HG03159 (cell line): ENCODE data around the gene WBP1L.
"Not testable (repeated sequence)": the region's sequence is repeated elsewhere in the genome, so short reads cannot be mapped to it uniquely, and the experiment has no call there.

Source experiments
- ATAC-seq: cut with Tn5 transposase; IDR thresholded peaks from one replicate; pipeline ENCODE4 v1.9.1; 2021; ENCODE audit warnings: mild to moderate bottlenecking, moderate library complexity; ENCODE audit not compliant: unreplicated experiment

WBP1L gene

GRCh38 chr10:102802920-102803534 is 59.3 kb downstream of the WBP1L start:
- no peak for ATAC-seq

- no peak for ATAC-seq
Observed at GRCh38 chr10:102804382-102805055, 60.8 kb downstream of the WBP1L start.

DNA sequence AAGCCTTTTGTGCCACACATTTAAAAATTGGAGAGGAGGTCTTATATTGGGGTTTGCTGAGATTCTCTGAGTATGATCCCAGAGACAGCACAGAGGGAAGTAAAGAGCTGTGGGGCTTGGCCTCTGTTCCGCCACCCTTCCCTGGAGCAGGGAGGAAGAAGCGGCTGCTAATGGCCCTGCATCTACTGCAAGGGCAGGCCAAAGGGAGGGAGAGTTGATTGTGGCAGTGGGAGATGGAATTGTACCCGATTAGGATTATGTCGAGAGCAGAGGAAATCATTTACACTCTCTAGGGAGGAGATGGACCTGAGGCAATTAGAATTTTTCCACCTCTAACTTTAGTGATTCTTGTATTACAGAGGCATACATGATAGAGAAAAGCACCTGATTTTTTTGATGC is 64.6 kb downstream of the WBP1L start:
- no peak for ATAC-seq

DNA sequence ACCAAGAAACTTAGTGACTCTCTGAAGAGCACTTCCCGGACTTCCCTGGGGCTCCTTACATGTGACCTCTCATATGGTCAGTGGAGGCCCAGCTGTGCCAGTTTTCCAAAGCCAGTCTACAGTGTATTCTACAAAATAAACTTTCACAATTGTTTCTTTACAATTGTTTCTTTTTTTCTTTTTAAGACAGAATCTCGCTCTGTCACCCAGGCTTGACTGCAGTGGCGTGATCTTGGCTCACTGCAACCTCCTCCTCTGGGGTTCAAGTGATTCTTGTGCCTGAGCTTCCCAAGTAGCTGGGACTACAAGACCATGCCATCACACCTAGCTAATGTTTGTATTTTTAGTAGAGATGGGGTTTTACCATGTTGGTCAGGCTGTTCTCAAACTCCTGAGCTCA is 67.6 kb downstream of the WBP1L start:
- no peak for ATAC-seq

DNA sequence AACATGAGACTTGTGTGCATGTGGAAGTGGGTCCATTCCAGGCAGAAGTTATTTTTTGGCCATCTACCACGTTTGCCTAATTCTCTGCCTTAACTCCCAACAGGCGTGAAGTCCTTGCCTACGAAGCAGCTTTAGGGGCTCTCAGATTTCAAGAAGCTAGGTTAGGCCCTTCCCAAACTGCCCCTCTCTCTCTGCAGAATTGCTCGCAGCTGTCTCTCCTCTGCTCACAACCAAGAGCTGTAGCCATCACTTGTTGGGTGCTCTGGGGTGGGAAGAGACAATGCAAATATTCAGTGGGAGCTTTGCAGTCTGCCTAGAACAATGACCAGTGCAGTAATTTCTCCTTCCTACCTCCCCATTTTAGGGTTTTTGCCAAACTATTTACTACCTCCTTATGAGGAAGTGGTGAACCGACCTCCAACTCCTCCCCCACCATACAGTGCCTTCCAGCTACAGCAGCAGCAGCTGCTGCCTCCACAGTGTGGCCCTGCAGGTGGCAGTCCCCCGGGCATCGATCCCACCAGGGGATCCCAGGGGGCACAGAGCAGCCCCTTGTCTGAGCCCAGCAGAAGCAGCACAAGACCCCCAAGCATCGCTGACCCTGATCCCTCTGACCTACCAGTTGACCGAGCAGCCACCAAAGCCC is 68.6 kb downstream of the WBP1L start:
- no peak for ATAC-seq

- ATAC-seq, result no peak
Observed at GRCh38 chr10:102813017-102813541, 69.3 kb downstream of the WBP1L start.

GRCh38 chr10:102813734-102814452 is 70.1 kb downstream of the WBP1L start:
- no peak for ATAC-seq

DNA sequence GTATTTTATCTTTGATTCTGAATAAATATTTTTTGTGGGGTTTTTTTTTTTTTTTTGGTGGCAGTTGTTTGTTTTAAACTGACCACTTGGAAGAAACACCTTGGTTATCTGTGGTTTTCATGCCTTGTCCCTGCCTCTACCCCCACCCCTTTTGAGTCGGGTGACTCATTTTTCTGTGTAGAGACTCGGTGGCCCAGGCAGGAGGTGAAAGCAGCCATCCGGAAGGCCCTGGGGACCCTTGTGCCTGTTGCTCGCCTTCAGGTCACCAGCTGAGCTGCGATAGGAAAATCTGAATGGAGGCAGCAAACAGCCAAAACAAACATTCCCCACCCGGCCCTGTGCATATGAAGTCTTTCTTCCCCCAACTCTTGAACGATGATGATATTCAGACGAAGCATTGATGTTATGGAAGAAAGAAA is 70.7 kb downstream of the WBP1L start:
- ATAC-seq, result no peak

DNA sequence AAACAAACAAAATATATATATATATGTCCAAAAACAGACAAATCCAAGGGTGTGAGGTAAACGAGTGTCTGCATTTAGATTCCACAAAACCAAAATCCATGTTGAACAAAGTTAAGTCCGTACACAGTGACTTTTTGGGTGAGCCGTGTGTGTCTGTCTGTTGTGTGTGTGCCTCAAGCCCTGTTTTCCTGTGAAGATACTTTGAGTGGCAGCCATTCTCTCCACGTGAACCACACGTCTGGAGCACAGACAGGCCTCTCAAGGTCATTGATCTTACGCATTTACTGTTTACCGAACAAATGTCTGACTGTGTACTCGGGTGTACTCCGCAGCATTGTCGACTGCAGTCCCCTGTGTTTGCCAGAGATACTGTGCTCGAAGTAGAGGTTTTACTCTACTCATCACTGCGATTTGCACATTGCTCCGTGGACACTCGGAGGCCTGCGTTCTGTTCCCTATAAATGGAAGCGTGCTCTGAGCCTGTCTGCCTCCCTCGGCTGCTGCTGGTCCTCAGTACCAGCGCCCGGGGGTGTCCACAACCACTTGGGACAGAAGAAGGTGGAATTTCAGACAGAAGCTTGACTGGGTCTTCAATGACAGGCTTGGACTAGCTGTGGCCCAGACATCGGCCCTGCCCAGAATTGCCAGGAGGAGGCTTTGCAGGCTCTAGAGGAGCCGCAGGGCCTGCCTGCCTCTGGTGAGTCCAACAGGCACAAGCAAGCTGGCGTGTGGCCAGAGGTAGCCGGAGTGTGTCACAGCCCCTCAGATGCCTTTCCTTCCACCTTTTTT is 71.3 kb downstream of the WBP1L start:
- ATAC-seq, result no peak

DNA sequence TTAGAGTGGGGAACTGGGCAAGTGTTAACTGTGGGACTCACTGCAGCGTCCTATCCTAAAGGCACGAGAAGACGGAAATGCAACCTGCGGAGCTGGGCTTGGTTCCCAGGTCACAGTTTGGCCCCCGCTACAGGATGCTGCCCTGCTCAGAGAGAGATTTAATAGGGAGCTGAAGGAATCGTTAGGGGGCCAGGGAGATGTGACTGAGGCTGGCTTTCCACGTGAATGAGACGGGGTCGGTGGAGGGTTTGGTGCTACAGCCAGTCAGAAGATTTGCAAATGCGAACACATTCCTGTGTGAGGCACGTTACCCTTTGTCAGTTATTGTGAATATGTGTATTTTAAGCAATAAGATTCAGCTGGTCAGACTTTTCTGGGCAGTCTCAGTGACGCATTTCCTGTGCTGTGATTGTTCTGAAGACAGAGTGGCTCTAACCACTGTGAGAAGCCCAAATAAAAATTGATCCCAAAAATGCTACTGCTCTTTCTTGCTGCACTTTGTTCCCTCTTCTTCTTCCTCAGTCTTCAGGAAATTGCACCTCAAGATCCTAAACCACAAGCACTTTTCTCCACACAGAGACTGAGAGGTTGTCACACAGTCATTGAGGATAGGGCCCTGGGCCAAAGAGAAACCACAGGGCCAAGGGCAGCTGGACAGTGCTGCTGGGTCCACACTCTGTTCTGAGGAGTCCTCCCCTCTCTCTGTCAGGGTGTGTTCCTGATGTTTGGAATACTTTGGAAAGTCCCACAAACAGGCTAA is 72.2 kb downstream of the WBP1L start:
- ATAC-seq, result no peak

GRCh38 chr10:102817175-102817574 is 73.4 kb downstream of the WBP1L start:
- ATAC-seq, result no peak

DNA sequence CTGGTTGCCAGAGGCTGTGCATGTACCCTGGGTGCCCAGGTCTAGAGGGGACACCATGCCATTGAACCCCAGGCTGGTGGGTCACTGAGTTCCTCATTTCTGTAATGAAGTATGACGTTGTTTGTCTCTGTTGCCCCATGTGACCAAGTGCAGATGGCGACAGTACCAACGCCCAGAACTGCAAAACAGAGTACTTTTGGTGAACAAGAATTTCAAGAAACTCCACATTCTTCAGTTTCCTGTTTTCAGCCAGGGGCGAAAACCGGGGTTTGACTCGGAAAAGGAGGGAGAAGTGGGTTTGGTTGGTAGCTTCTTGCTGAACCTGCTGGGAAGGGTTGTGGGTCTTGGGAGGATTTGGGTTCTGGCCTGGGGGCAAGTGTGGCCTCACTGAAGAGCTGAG is 75.3 kb downstream of the WBP1L start:
- no peak for ATAC-seq

- ATAC-seq, result not testable (repeated sequence)
Observed at GRCh38 chr10:102820008-102820407, 76.3 kb downstream of the WBP1L start.

DNA sequence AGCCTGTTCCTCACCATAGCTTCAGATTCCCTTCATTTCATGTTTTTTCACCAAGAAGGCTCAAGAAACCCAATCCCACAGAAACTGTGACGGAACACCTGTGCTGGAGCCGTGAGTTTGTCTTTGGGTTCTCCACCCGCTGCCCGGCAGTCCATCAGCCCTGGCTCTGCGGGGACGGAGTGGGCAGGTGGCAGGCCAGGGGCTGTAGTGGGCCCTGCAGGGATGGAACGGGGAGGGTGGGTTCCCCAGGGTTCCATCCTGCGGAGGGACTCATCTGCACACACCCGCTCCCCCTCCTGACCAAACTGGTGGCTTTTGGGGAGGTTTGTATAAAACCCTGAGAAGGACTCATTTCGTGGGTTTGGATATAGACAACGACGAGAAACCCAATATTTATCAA is 78.5 kb downstream of the WBP1L start:
- ATAC-seq, result no peak

GRCh38 chr10:102824664-102825063 is 80.9 kb downstream of the WBP1L start:
- ATAC-seq, result no peak

GRCh38 chr10:102826148-102826796 is 82.5 kb downstream of the WBP1L start:
- ATAC-seq, result no peak

DNA sequence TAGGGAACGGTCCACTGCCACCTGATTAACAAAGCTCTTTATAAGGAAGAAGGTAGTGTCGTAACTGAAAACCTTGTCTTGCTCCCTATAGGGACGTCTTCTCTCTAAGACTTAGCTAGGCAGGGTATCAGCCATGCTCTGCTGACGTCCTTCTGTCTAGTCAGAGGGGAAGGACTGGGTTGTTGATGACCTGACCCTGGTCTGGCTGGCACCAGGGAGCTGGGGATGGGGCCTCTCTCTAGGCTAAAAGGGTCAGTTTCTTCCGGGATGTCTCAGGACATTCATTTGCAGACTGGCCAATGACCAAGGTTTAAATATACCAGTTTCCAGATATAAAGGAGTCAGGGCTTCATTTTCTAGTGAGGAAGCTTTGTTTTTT is 83.8 kb downstream of the WBP1L start:
- no peak for ATAC-seq

- ATAC-seq, result no peak
Observed at GRCh38 chr10:102831322-102832071, 87.7 kb downstream of the WBP1L start.

DNA sequence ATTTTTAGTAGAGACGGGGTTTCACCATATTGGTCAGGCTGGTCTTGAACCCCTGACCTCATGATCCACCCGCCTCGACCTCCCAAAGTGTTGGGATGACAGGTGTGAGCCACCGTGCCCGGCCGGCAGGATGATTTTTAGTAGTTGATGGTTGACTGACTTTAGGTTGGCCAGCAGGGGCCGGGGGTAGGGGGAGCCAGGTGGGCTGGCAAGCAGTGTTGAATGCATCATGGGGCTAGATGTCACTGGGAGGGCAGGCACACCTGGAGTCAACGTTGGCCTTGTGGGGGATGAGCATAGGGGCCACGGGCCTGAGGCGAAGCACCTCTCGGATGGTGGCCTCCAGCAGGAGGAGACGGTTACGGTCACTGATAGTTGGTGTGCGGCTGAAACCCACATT is 88.5 kb downstream of the WBP1L start:
- no peak for ATAC-seq
